ENCODE measurements around the gene SHISA5. TPM values are rescaled to one million over a fixed set of nuclear protein-coding genes. Genes with fewer than 3 reads are reported as not detected.

Gene SHISA5
- total RNA-seq, 1 experiment from 2014 or later: 104 TPM

GRCh38 chr3:48548729-48549705 is 45.0 kb upstream of the SHISA5 start:
- no peaks in the 10 kb centered on the region for H3K9me2 ChIP-seq (ENCODE audit: insufficient read depth)
- peak; percentile 54 for DNase-seq (ENCODE audit: low read depth, low spot score)
- CTCF ChIA-PET: interaction anchor here (0.6 to 2.1 kb wide), 14 partner anchors 9 to 275 kb away, joined by 3 to 30 read pairs (median 4); partner anchors contain the start of genes ATRIP, CCDC51, SLC26A6 and TMA7
- RAD21 ChIA-PET (ENCODE audit: low non-redundant PET in 1 of 2, low total read pairs in 2 of 2, uncharacterized antibody in 2 of 2, unreplicated experiment in 2 of 2): interaction anchor here (0.8 to 1.7 kb wide), 5 partner anchors 85 to 148 kb away, joined by 3 to 10 read pairs (median 3); no protein-coding TSS in a partner anchor
- peaks cover 0 to 6% of the 10 kb centered on the region in 2 experiments; a peak in 1 of 4 replicates for H3K4me1 ChIP-seq (ENCODE audit: control insufficient read depth in 1 of 2, insufficient read depth in 2 of 2, low read length in 2 of 2)
- no peaks in the 10 kb centered on the region for H3K9me3 ChIP-seq (ENCODE audit: control insufficient read depth in 1 of 2, insufficient read depth in 1 of 2, low read depth in 1 of 2, low read length in 2 of 2)
- no peak overlapping the region for H3K27ac ChIP-seq (ENCODE audit: low read depth, low read length)
- POLR2A ChIA-PET: interaction anchor here (1.3 kb wide), 1 partner anchor 113 kb away, joined by 3 read pairs; no protein-coding TSS in a partner anchor
- 0 out of 2 replicates have a peak, but pooled peaks cover 7% of the 10 kb centered on the region for H3K79me2 ChIP-seq (ENCODE audit: insufficient read depth, low read length)
- no peaks in the 10 kb centered on the region for H3K27me3 ChIP-seq (ENCODE audit: insufficient read depth, low read length)
- BruUV-seq (replicated peaks): no TSS peak
- ATAC-seq: peak; percentile 99
- no peak overlapping the region for H3K4me3 ChIP-seq (replicated peaks in 1 of 2; ENCODE audit: low read depth in 1 of 2, low read length in 2 of 2)
- no peak overlapping the region for H3K9ac ChIP-seq (ENCODE audit: low read length)
- H3K36me3 ChIP-seq (ENCODE audit: control insufficient read depth in 1 of 2, insufficient read depth in 2 of 2, low read length in 2 of 2): peaks cover 16 to 19% of the 10 kb centered on the region in 2 experiments
- no peak overlapping the region for H2AFZ ChIP-seq (ENCODE audit: low read depth, low read length, poor library complexity, severe bottlenecking)
- no peaks in the 10 kb centered on the region for H4K20me1 ChIP-seq (ENCODE audit: insufficient read depth)
- no peak overlapping the region for H3K4me2 ChIP-seq (ENCODE audit: low read length)
- intact Hi-C loops (cut with micrococcal nuclease): loop anchor here (1.0 to 5.0 kb wide), 6 partner anchors 42 to 355 kb away; no protein-coding TSS in a partner anchor
- TF ChIP-seq POLR2AphosphoS5 (IDR thresholded peaks at IDR 0.05; ENCODE audit: low read depth, low read length): no peak
- TF ChIP-seq TCF7L2 (IDR thresholded peaks at IDR 0.05; ENCODE audit: borderline replicate concordance, extremely low read depth, insufficient read depth, insufficient read length): peak; percentile 43
- TF ChIP-seq CTCF (IDR thresholded peaks at IDR 0.05 in 2 of 3, conservative IDR thresholded peaks at IDR 0.05 in 1 of 3; ENCODE audit: borderline replicate concordance in 1 of 3, insufficient read depth in 1 of 3, low read depth in 2 of 3, low read length in 2 of 3): peak in 2 of 3 experiments; percentile 94 to 98; a peak in 4 of 6 replicates
